Fibroblast of skin of left biceps (primary cell): ENCODE results near the gene TXN2.
"Not testable (repeated sequence)": the region's sequence is repeated elsewhere in the genome, so short reads cannot be mapped to it uniquely, and the experiment has no call there.

Experiments
- DNase-seq, 2 experiments: peaks; one replicate each; pipeline ENCODE4 v3.0.0-alpha.2; 2013; ENCODE audit warnings: low read depth in 2 of 2

The TXN2 gene

GRCh38 chr22:36455571-36456463 lies 25.6 kb downstream of the TXN2 start:
- DNase-seq, result no peak

- peak; percentile 66 to 68 for DNase-seq
These were observed 26.4 kb downstream of the TXN2 start for GRCh38 chr22:36454916-36455570.

- no peak for DNase-seq
These were observed 27.5 kb downstream of the TXN2 start for GRCh38 chr22:36453855-36454378.

GRCh38 chr22:36452978-36453607 lies 28.3 kb downstream of the TXN2 start:
- not testable (repeated sequence) for DNase-seq

- no peak for DNase-seq
These were observed 29.0 kb downstream of the TXN2 start for GRCh38 chr22:36452250-36452977.

GRCh38 chr22:36450923-36451322 lies 30.5 kb downstream of the TXN2 start:
- not testable (repeated sequence) for DNase-seq

GRCh38 chr22:36449596-36450175 lies 31.8 kb downstream of the TXN2 start:
- no peak for DNase-seq

GRCh38 chr22:36447632-36448031 lies 33.8 kb downstream of the TXN2 start:
- no peak for DNase-seq

GRCh38 chr22:36445158-36445668 lies 36.2 kb downstream of the TXN2 start:
- DNase-seq, result no peak

GRCh38 chr22:36443198-36443770 lies 38.2 kb downstream of the TXN2 start:
- no peak for DNase-seq

- no peak for DNase-seq
These were observed 38.8 kb downstream of the TXN2 start for GRCh38 chr22:36442506-36443197.

- no peak for DNase-seq
These were observed 40.9 kb downstream of the TXN2 start for GRCh38 chr22:36440429-36441002.

- DNase-seq, result peak; percentile 74 to 75
These were observed 41.8 kb downstream of the TXN2 start for GRCh38 chr22:36439481-36440271.

- no peak for DNase-seq
These were observed 45.7 kb downstream of the TXN2 start for GRCh38 chr22:36435516-36436415.

GRCh38 chr22:36433318-36434231 lies 47.9 kb downstream of the TXN2 start:
- DNase-seq, result no peak

- DNase-seq, result peak in 1 of 2 experiments; percentile 34
These were observed 48.7 kb downstream of the TXN2 start for GRCh38 chr22:36432592-36433317.
